Mesothelial cell of epicardium (in vitro differentiated cells): Measurements from ENCODE around the gene CNTN3. TPM values are rescaled to one million over a fixed set of nuclear protein-coding genes. Genes with fewer than 3 reads are reported as not detected.

Source experiments
- DNase-seq, 2 experiments: peaks; one replicate each; pipeline ENCODE4 v3.0.0; 2021; ENCODE audit warnings: low spot score in 2 of 2; ENCODE audit not compliant: unreplicated experiment in 2 of 2
- H3K27ac Mint-ChIP-seq: 2 replicates; pipeline ENCODE4 v1.8.0; 2021; ENCODE audit warnings: mixed read lengths
- H3K27me3 Mint-ChIP-seq: 2 replicates; pipeline ENCODE4 v1.8.0; 2021; ENCODE audit warnings: low read depth, mixed read lengths
- H3K36me3 Mint-ChIP-seq: 2 replicates; pipeline ENCODE4 v1.8.0; 2021; ENCODE audit warnings: mixed read lengths
- H3K4me1 Mint-ChIP-seq: 2 replicates; pipeline ENCODE4 v1.8.0; 2021; ENCODE audit warnings: mixed read lengths
- H3K4me3 Mint-ChIP-seq: 2 replicates; pipeline ENCODE4 v1.8.0; 2021; ENCODE audit warnings: mild to moderate bottlenecking, moderate library complexity, mixed read lengths
- H3K9me3 Mint-ChIP-seq: 2 replicates; pipeline ENCODE4 v1.8.0; 2021; ENCODE audit warnings: mixed read lengths
- CTCF ChIP-seq: fragments of 200-600 bp; sonication (generic); IDR thresholded peaks from one replicate; pipeline ENCODE4 v1.5.0; 2021; ENCODE audit warnings: antibody characterized with exemption; ENCODE audit not compliant: unreplicated experiment
- total RNA-seq: library from RNA; stranded (reverse); gene quantifications from 3 replicates; pipeline ENCODE4 v1.2.1, GENCODE V29; 2021

Gene CNTN3
- total RNA-seq, 1 donor from 2014 or later: 1.5 TPM

GRCh38 chr3:74636981-74637380, 22.5 kb upstream of the CNTN3 start:
- Mint-ChIP-seq H3K27ac (no peak overlapping the region), H3K4me1 (no peaks in the 10 kb centered on the region), H3K36me3 (no peaks in the 10 kb centered on the region), H3K27me3 (no peaks in the 10 kb centered on the region), H3K9me3 (no peaks in the 10 kb centered on the region), H3K4me3 (no peak overlapping the region)
- no peak for DNase-seq
- TF ChIP-seq CTCF: no peak

- Mint-ChIP-seq H3K4me1 (no peaks in the 10 kb centered on the region), H3K27ac (no peak overlapping the region), H3K27me3 (peaks cover 12% of the 10 kb centered on the region), H3K4me3 (no peak overlapping the region), H3K36me3 (no peaks in the 10 kb centered on the region), H3K9me3 (no peaks in the 10 kb centered on the region)
- no peak for TF ChIP-seq CTCF
- no peak for DNase-seq
Observed at GRCh38 chr3:74633021-74633420, 18.6 kb upstream of the CNTN3 start.

GRCh38 chr3:74631351-74632140, 17.1 kb upstream of the CNTN3 start:
- Mint-ChIP-seq H3K4me3 (no peak overlapping the region), H3K27ac (no peak overlapping the region), H3K36me3 (no peaks in the 10 kb centered on the region), H3K4me1 (no peaks in the 10 kb centered on the region), H3K9me3 (no peaks in the 10 kb centered on the region), H3K27me3 (peaks cover 20% of the 10 kb centered on the region)
- DNase-seq: no peak
- no peak for TF ChIP-seq CTCF

- H3K36me3 Mint-ChIP-seq: no peaks in the 10 kb centered on the region
- H3K9me3 Mint-ChIP-seq: no peaks in the 10 kb centered on the region
- H3K4me1 Mint-ChIP-seq: no peaks in the 10 kb centered on the region
- H3K4me3 Mint-ChIP-seq: no peak overlapping the region
- peaks cover 20% of the 10 kb centered on the region for H3K27me3 Mint-ChIP-seq
- no peak overlapping the region for H3K27ac Mint-ChIP-seq
- DNase-seq: no peak
- TF ChIP-seq CTCF: no peak
Observed at GRCh38 chr3:74630602-74631001, 16.1 kb upstream of the CNTN3 start.

GRCh38 chr3:74626011-74626410, 11.6 kb upstream of the CNTN3 start:
- no peak for TF ChIP-seq CTCF
- no peak overlapping the region for H3K4me3 Mint-ChIP-seq
- peaks cover 46% of the 10 kb centered on the region for H3K27me3 Mint-ChIP-seq
- no peaks in the 10 kb centered on the region for H3K4me1 Mint-ChIP-seq
- no peaks in the 10 kb centered on the region for H3K9me3 Mint-ChIP-seq
- no peak for DNase-seq
- no peak overlapping the region for H3K27ac Mint-ChIP-seq
- H3K36me3 Mint-ChIP-seq: no peaks in the 10 kb centered on the region
